HAP-1 (cell line): ENCODE measurements around the gene HP1BP3.
A peak's percentile ranks its signal among the peaks of the same experiment; 100 is the strongest.

Experiments used
- DNase-seq, 2 experiments: peaks; one replicate each; pipeline ENCODE4 v3.0.0-alpha.2; 2016 to 2020; ENCODE audit warnings: low spot score in 2 of 2
- H3K27me3 ChIP-seq: fragments of 250-450 bp; sonication (Bioruptor Pico); 2 replicates; pipeline ENCODE4 v1.5.1; 2020; ENCODE audit warnings: low read depth, mild to moderate bottlenecking, moderate library complexity
- H3K36me3 ChIP-seq: fragments of 250-450 bp; sonication (Bioruptor Pico); replicated peaks from 2 replicates; pipeline ENCODE4 v1.5.1; 2020; ENCODE audit warnings: mild to moderate bottlenecking
- H3K4me1 ChIP-seq: fragments of 250-450 bp; sonication (Bioruptor Pico); 2 replicates; pipeline ENCODE4 v1.5.1; 2020; ENCODE audit warnings: mild to moderate bottlenecking
- H3K4me3 ChIP-seq: fragments of 250-450 bp; sonication (Bioruptor Pico); 2 replicates; pipeline ENCODE4 v1.5.1; 2020; ENCODE audit warnings: mild to moderate bottlenecking, moderate library complexity
- H3K9me3 ChIP-seq: fragments of 250-450 bp; sonication (Bioruptor Pico); 2 replicates; pipeline ENCODE4 v1.5.1; 2020; ENCODE audit warnings: mild to moderate bottlenecking, moderate library complexity
- in situ Hi-C: fragments of 300-500 bp; cut with MboI; formaldehyde crosslinking; loops from 3 replicates; pipeline ENCODE4 v1.14.3; 2020; ENCODE audit warnings: low sequenced_read_pairs, inconsistent platforms, mixed read lengths

The HP1BP3 gene

DNA sequence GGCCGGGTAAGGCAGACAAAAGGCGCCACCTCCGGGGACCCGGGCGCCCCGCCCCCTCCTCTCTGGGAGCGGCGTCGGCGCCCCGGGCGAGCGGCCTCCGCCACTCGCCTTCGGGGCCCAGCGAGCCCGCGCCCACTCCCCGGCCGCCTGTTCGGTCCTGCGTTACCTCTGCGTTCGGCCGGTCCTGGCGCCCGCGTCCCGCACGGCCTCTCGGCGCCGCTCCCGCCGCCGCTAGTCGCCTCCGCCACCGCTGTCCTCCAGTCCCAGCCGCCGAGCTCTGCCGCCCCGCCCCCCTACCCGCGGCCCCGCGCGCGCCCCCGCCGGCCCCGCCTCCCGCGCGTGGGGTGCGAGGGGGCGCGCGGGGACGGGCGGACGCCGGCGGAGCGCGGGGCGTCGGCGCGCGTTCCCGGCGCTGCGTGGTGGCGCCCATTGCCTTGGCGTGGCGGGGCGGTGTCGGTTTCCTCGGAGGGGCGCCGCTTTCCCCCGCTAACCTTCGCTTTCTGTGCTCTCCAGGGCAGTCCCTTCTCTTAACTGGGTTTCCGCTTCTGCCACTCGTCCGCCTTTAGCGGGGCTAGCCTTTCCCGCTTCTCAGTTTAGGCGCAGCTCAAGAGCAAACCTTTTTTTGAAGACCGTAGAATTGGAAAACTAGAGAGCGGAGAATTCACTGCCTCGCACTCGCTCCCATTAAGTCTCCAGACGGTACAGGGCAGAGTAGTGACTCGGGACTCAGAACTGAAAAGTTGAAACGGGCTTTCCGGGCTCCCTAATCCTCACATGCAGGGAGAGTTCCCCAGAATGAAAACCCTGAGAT, at the start of gene HP1BP3:
TSS of gene HP1BP3 (minus strand) at position 279 of the 811 bp plus-strand sequence. CDS start 6,867 bp downstream, outside the sequence.
- peak; percentile 63 to 79 for DNase-seq
- in situ Hi-C loops: no loop called here
- H3K9me3 ChIP-seq: no peaks in the 10 kb centered on the region

DNA sequence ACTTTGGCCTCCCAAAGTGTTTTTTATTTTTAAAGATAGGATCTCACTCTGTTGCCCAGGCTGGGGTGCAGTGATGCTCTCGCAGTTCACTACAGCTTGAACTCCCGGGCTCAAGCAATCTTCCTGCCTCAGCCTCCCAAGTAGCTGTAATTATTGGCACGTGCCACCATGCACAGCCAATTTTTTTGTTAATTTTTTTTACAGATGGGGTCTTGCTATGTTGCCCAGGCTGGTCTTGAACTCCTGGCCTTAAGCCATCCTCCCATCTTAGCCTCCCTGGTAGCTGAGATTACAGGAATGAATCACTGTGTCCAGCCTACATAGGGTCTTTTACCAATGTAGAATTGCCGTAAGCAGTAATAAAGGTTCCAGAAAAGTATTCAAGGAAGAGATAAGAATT, 49.1 kb upstream of the HP1BP3 start:
- H3K4me1 ChIP-seq: no peaks in the 10 kb centered on the region
- no peaks in the 10 kb centered on the region for H3K27me3 ChIP-seq
- H3K9me3 ChIP-seq: no peaks in the 10 kb centered on the region
- H3K4me3 ChIP-seq: no peak overlapping the region
- in situ Hi-C loops: no loop called here
- peaks cover 13% of the 10 kb centered on the region for H3K36me3 ChIP-seq
- DNase-seq: no peak

More for the DNA sequence above, at the start of gene HP1BP3:
- Histone ChIP-seq H3K4me1 (peaks cover 16% of the 10 kb centered on the region), H3K4me3 (peak within 1 kb of the TSS; percentile 98), H3K27me3 (no peaks in the 10 kb centered on the region), H3K36me3 (peaks cover 13% of the 10 kb centered on the region)

GRCh38 chr1:20834780-20835179, 47.7 kb upstream of the HP1BP3 start:
- peaks cover 7% of the 10 kb centered on the region; the same call in 1 of the 2 replicates for H3K36me3 ChIP-seq
- DNase-seq: no peak
- in situ Hi-C loops: no loop called here

DNA sequence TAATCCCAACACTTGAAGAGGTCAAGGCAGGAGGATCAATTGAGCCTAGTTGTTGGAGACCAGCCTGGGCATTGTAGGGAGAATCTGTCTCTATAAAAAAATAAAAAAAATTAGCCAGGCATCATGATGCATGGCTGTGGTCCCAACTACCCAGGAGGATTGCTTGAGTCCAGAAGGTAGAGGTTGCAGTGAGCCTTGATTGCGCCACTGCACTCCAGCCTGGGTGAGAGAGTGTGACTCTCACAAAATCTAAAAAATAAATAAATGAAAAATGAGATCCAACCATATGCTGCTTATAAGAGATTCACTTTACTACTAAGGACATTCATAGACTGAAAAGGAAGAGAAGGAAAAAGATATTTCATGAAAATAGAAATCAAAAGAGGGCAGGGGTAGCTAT, 47.1 kb upstream of the HP1BP3 start:
- in situ Hi-C loops: no loop called here
- DNase-seq: no peak
- H3K4me1 ChIP-seq: peaks cover 5% of the 10 kb centered on the region

More at GRCh38 chr1:20834780-20835179, 47.7 kb upstream of the HP1BP3 start:
- Histone ChIP-seq H3K27me3 (no peaks in the 10 kb centered on the region), H3K9me3 (no peaks in the 10 kb centered on the region), H3K4me1 (peaks cover 3% of the 10 kb centered on the region), H3K4me3 (no peak overlapping the region)

GRCh38 chr1:20830378-20830777, 43.3 kb upstream of the HP1BP3 start:
- in situ Hi-C loops: no loop called here
- no peak overlapping the region for H3K4me3 ChIP-seq
- no peaks in the 10 kb centered on the region for H3K9me3 ChIP-seq
- peaks cover 5% of the 10 kb centered on the region for H3K4me1 ChIP-seq
- no peak for DNase-seq
- H3K36me3 ChIP-seq: peaks cover 4% of the 10 kb centered on the region
- H3K27me3 ChIP-seq: no peaks in the 10 kb centered on the region

More for the DNA sequence above, 47.1 kb upstream of the HP1BP3 start:
- Histone ChIP-seq H3K4me3 (no peak overlapping the region), H3K27me3 (no peaks in the 10 kb centered on the region), H3K36me3 (peaks cover 7% of the 10 kb centered on the region; the same call in 1 of the 2 replicates), H3K9me3 (no peaks in the 10 kb centered on the region)

DNA sequence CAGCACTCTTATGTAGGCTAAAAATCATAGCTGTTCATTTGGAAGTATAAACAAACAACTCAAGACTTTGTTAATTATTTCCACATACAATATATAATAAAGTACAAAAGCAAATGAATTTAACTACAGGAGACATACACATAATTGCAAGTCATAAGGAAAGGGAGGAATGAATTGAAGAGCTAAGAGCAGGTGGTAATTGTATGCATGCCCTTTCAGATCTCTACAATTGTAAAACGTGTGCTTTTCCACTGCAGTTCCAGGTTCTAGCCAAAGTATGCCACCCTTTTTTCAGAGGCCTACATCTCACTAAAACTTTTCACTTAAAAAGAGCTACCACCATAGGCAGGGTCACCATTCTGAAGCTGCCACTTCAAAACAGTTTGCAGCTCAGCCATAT, 42.8 kb upstream of the HP1BP3 start:
- no peaks in the 10 kb centered on the region for H3K27me3 ChIP-seq
- H3K9me3 ChIP-seq: no peaks in the 10 kb centered on the region
- peaks cover 5% of the 10 kb centered on the region for H3K4me1 ChIP-seq
- peaks cover 4% of the 10 kb centered on the region for H3K36me3 ChIP-seq
- DNase-seq: no peak
- H3K4me3 ChIP-seq: no peak overlapping the region
- in situ Hi-C loops: no loop called here

DNA sequence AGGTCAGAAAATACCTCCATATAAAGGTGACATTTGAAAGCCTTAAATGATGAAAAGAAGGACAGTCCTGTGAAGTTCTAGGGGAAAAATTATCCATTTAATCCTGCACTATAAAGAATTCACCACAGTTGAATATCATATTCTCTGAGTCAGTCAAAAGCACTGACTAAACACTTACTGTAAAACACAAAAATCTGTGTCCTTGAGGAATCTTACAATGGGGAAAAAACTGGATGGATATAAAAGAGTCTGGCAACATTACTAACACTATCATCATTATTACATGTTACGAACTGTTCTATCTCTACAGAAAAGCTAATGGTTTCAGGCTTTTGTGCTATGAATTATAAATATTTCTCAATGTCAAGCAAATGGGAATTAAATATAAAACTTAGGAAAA, 42.4 kb upstream of the HP1BP3 start:
- H3K27me3 ChIP-seq: no peaks in the 10 kb centered on the region
- H3K4me1 ChIP-seq: peaks cover 5% of the 10 kb centered on the region
- H3K36me3 ChIP-seq: peaks cover 4% of the 10 kb centered on the region
- H3K4me3 ChIP-seq: no peak overlapping the region
- DNase-seq: no peak
- in situ Hi-C loops: no loop called here
- no peaks in the 10 kb centered on the region for H3K9me3 ChIP-seq

DNA sequence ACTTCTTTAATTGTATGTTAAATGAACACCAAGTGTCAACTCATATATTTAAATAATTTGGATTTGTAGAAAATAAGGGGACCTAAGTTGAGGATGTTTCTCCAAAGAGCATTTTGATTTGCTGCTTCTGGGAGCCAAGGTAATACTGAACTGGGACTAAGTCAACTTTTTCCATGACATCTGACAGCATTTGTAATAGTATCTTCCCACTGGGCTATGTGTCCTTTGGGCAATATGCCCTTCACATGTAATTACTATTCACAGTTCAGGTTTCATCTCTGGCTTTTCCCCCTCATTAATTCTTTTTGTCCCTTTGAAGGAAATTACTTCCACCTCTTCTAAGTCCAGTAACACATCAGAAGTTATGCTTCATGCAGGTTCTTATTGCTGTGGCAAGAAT, 36.7 kb upstream of the HP1BP3 start:
- H3K4me3 ChIP-seq: no peak overlapping the region
- DNase-seq: no peak
- H3K4me1 ChIP-seq: no peaks in the 10 kb centered on the region; the same call in 1 of the 2 replicates
- H3K36me3 ChIP-seq: peaks cover 4% of the 10 kb centered on the region
- no peaks in the 10 kb centered on the region for H3K9me3 ChIP-seq
- H3K27me3 ChIP-seq: no peaks in the 10 kb centered on the region
- in situ Hi-C loops: no loop called here

GRCh38 chr1:20821466-20821865, 34.4 kb upstream of the HP1BP3 start:
- Histone ChIP-seq H3K4me1 (no peaks in the 10 kb centered on the region; the same call in 1 of the 2 replicates), H3K27me3 (no peaks in the 10 kb centered on the region), H3K9me3 (no peaks in the 10 kb centered on the region), H3K4me3 (no peak overlapping the region), H3K36me3 (no peaks in the 10 kb centered on the region; the same call in none of the 2 replicates)
- in situ Hi-C loops: no loop called here
- no peak for DNase-seq

- H3K36me3 ChIP-seq: no peaks in the 10 kb centered on the region; the same call in none of the 2 replicates
- no peaks in the 10 kb centered on the region for H3K27me3 ChIP-seq
- DNase-seq: no peak
- no peaks in the 10 kb centered on the region for H3K9me3 ChIP-seq
- H3K4me1 ChIP-seq: no peaks in the 10 kb centered on the region
- no peak overlapping the region for H3K4me3 ChIP-seq
- in situ Hi-C loops: no loop called here
Measured at GRCh38 chr1:20819818-20820217, 32.7 kb upstream of the HP1BP3 start.

GRCh38 chr1:20814534-20814871, 27.4 kb upstream of the HP1BP3 start:
- no peaks in the 10 kb centered on the region for H3K4me1 ChIP-seq
- no peak overlapping the region for H3K4me3 ChIP-seq
- in situ Hi-C loops: no loop called here
- DNase-seq: no peak
- H3K9me3 ChIP-seq: no peaks in the 10 kb centered on the region
- no peaks in the 10 kb centered on the region for H3K27me3 ChIP-seq
- H3K36me3 ChIP-seq: peaks cover 21% of the 10 kb centered on the region

DNA sequence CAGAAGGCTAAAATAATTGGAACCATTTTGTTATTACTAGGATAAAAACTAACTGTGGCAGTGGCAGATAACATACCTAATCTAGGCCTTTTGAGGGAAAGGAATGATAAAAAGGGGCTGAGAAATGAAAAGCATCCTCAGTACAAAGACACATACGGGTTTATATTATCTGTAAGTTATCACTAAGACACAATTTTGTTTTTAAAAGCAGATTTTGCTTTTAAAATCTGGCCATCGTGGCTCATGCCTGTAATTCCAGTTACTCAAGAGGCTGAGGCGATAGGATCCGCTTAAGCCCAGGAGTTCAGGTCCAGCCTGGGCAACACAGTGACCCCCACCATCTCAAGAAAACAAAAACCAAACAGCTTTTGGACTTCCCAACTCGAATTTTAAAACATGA, 24.8 kb upstream of the HP1BP3 start:
- Histone ChIP-seq H3K4me1 (no peaks in the 10 kb centered on the region), H3K4me3 (no peak overlapping the region), H3K9me3 (no peaks in the 10 kb centered on the region), H3K36me3 (peaks cover 26% of the 10 kb centered on the region), H3K27me3 (no peaks in the 10 kb centered on the region)
- in situ Hi-C loops: no loop called here
- no peak for DNase-seq

DNA sequence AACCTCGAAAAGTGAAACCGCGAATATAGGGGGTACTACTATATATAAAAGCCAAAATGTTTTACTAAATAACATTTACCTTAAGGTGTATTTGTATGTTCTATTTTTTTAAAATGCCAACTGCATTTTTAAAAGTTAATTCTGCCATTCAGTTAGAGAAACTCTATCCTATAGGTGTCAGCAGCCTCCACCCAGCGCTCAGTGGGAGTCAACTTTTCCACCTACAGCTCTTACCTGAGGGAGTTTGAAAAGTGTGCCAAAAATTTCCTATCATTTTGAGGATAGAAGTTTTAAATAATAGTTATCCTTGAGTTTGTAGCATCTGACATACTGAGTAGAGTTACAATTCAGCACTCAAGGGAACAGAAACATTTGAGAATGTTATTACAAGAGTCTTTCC, 6.1 kb upstream of the HP1BP3 start:
- no peaks in the 10 kb centered on the region for H3K27me3 ChIP-seq
- no peaks in the 10 kb centered on the region for H3K9me3 ChIP-seq
- in situ Hi-C loops: no loop called here
- peaks cover 2% of the 10 kb centered on the region for H3K4me1 ChIP-seq
- H3K36me3 ChIP-seq: no peaks in the 10 kb centered on the region
- DNase-seq: no peak
- no peak overlapping the region for H3K4me3 ChIP-seq

DNA sequence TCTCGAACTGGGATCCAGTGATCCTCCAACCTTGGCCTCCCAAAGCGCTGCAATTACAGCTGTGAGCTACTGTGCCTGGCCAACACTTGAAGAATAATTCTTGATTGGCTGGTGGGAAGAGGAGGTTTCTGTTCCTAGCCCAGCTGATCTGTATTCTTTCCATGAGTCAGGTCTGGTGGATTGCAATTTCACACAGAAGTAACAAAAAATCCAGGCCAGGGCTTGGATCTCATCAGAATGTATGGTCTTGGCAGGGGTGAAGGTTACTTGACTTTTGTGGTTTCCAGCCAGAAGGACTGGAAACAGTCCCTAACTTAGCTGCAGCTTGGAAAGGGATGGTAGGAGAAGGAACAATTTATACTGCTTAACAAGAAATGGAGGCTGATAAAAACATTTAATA, 5.1 kb upstream of the HP1BP3 start:
- Histone ChIP-seq H3K4me1 (peaks cover 10% of the 10 kb centered on the region), H3K4me3 (no peak overlapping the region), H3K27me3 (no peaks in the 10 kb centered on the region), H3K36me3 (no peaks in the 10 kb centered on the region), H3K9me3 (no peaks in the 10 kb centered on the region)
- no peak for DNase-seq
- in situ Hi-C loops: no loop called here
